HG03060 (cell line): Measurements from ENCODE around the gene ZYX.
"Not testable (repeated sequence)": the region's sequence is repeated elsewhere in the genome, so short reads cannot be mapped to it uniquely, and the experiment has no call there.

ENCODE experiments used
- ATAC-seq: cut with Tn5 transposase; IDR thresholded peaks from one replicate; pipeline ENCODE4 v1.9.1; 2021; ENCODE audit warnings: low read depth, moderate number of reproducible peaks; ENCODE audit not compliant: unreplicated experiment

The ZYX gene

DNA sequence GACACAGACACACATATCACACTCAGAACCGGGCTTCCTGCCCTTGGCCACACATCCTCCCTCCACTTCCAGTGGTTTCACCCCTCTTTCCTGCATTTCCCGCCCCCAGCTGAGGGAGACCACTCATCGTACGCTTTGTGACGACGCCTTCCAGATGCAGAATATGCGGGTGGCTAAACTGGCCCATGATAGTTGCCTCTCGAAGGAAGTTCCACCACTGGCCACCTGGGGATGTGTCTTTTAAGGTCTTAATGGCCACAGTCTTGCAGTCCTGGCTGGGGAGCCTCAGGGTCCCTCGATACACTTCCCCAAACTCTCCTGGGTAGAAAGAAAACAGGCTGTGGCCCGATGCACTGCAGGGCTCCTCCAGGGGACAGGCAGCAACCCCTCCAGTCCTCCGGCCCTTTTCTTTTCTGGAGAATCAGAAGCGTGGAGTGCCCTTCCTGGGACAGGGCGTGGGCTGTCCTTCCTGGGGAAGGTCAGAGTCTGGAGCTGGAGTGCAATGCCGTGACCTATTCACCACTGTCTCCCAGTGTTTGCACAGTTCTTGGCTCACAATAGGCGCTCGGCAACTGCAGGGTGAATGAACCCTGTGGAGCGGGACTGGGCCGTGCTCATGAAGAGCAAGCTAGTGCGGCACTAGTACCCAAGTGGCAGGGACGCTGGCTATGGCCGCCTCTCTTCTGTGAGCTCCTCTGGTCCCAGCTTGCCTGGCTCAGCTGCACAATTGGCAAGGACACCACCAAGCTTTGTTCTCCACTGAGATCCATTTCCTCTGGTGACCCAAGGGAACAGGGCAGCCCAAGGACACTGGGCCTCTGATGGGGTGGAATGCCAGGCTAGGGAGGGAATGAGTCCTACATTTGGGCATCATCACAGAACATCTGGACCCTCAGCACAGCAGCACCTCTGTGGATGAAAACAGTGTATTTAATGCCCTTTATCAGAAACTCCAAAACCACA, 14.3 kb downstream of the ZYX start:
- no peak for ATAC-seq

DNA sequence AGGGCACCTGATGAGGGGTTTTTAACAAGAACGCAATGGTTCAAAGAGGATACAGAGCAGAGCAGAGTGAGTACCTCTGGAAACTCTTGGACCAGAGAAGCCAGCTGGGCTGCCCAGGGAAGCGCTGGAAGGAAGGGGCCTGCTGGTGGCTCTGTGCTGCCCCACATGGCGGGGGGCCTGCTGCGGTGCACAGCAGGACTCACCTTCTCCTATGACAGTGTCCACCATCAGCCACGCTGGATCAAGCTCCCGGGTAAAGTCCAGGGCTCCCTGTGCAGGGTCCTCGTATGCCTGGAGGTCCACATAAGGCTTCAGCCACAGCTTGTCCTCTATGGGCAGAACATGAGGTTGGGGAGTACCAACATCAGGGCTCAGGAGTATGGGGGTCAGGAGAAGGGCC, 15.0 kb downstream of the ZYX start:
- no peak for ATAC-seq

GRCh38 chr7:143396625-143397556, 15.7 kb downstream of the ZYX start:
- no peak for ATAC-seq

- no peak for ATAC-seq
Measured at GRCh38 chr7:143397710-143398530, 16.8 kb downstream of the ZYX start.

GRCh38 chr7:143398616-143399015, 17.5 kb downstream of the ZYX start:
- ATAC-seq, result no peak

GRCh38 chr7:143399151-143399550, 18.0 kb downstream of the ZYX start:
- ATAC-seq, result no peak

DNA sequence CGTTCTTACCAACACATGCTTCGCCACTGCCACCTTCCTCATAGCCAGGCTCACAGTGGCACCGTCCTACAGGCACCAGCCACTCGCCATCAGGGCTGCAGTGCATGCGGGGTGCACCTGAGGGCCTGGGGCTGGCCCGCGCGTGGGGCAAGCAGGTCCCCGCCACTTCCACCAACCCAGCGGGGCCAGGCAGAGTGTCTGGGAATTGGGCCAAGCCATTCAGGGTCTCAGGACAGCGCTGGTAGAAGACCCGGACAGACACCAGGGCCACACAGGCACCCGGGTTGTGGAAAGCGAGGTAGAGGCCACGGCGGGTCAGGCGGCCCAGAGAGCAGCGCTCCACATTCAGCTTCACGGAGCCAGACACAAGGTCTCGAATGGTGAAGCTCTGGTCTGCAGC, 18.5 kb downstream of the ZYX start:
- ATAC-seq, result no peak

GRCh38 chr7:143401265-143401664, 20.1 kb downstream of the ZYX start:
- ATAC-seq, result no peak

- not testable (repeated sequence) for ATAC-seq
Measured at GRCh38 chr7:143402233-143402632, 21.1 kb downstream of the ZYX start.

GRCh38 chr7:143405173-143406001, 24.2 kb downstream of the ZYX start:
- ATAC-seq, result no peak

GRCh38 chr7:143406002-143406357, 24.8 kb downstream of the ZYX start:
- no peak for ATAC-seq

DNA sequence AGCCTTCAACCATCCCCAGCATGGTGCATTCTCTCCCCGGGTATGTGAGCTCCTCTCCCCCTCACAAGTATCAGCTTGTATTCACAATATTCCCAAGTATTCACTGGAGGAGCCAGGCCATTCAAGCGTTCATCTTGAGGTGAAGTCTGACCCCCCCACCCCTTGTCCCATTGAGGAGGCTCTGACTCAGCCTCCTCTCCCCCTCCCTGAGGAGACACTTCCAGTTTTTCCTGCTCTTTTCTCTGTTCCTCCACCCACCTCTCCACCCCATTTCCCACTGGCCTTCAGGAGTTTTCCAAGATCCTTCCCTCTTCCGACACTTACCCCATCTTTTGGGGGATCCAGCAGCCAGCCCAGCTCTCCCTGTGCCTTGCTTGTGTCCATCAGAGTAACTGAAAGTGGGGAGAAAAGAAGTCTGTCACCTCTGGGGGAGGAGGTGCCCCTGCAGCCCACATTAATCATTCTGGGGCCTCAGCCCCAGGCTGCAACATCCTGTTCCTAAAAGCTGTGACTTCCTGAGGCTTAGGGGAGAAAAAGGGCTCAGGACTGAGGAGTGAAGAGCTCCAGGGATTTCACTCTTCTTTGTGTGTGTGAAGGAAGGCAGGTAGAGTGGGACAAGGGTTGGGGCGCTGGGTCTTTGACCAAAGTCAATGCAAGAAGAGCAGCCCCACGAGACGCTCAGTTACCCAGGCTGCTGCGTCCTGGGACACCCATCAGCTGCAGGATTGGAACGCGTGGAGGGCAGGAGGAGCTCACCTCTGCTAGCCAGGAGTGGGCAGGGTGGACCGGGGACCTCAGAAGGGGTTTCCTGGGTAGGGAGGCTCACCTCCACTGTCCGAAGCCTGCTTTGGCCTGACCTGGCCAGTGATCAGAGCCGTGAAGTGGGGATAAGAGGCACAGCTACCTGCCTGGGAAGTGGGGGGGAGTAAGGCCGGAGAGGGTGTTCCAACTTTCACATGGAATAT, 26.4 kb downstream of the ZYX start:
- ATAC-seq, result no peak

GRCh38 chr7:143408252-143408685, 27.1 kb downstream of the ZYX start:
- no peak for ATAC-seq

GRCh38 chr7:143408686-143409561, 27.8 kb downstream of the ZYX start, which contains the start of gene EPHA1:
Gene EPHA1, minus strand, starts transcription at chr7:143408856. Its CDS starts 51 bp downstream, at chr7:143408805.
- ATAC-seq, result no peak

DNA sequence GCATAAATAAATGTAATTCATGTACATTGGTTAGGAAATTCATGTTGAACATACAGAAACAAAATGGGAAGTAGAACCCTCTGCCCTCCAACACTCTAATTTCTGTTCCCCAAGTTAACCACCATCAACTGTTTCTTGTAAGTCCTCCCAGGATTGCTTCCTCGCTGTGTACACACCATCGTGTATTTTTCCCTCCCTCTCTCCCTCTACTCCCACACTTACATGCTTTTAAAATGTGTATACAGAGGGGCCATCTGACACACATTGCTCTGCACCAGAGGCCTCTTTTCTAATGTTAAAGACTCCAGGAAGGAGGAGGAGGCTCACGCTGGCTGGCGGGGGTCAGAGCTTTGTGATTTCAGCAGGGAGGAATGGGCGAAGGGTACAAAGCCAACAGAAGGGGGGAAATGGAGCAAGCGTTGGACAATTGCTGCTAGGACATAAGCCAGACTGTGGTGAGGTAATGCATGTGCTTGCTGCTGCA, 29.4 kb downstream of the ZYX start:
- ATAC-seq, result no peak

DNA sequence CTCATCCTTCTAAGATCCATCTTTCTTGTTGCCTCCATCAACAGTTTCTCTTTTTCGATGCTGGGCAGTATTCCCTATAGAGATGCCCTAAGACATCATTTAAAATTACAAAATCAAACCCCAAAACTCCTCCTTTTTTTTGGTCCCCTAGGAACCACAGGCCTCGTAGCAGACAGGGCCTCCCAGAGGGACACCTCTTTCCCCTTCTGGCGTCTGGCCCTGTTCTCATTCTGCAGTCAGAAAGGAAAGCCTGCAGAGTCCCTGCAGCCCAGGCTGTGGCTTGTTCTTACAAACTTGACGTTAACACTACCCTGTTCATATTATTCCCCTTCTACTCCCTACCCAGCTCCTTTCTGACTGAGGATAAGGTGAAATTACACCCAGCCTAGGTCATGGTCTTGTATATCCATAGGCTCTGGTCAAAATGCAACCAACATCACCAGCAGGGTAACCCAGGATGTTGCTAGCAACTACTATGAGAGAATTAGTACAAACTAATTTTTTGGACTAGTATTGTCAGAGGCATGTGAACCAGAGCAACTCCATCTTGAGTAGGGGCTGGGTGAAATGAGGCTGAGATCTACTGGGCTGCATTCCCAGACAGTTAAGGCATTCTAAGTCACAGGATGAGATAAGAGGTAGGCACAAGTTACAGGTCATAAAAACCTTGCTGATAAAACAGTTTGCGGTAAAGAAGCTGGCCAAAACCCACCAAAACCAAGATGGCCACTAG, 31.0 kb downstream of the ZYX start:
- no peak for ATAC-seq

DNA sequence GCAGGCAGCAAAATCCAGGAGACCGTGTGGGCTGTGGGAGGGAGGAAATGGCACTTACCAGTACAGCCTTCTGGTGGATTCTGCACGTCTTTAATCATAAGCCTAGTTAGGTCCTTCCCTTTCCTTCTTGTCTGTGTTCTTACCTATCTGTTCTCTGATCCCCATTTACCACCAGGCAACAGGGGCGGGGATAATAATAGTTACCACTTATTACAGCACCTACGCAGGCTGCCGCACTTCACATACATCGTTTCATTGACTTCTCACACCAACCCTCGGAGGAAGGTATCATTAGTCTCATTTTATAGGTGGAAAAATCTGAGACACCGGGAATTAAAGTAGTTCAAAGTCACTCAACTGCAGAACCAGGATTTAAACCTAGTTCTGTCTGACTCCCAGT, 32.0 kb downstream of the ZYX start:
- no peak for ATAC-seq
